NCI-H774 (cell line): Measurements from ENCODE around the gene SPTSSA.
"Not testable (repeated sequence)": the region's sequence is repeated elsewhere in the genome, so short reads cannot be mapped to it uniquely, and the experiment has no call there.

ENCODE experiments used
- DNase-seq: peaks from one replicate; lab custom pipeline; 2025; lab: John Stamatoyannopoulos, UW

The SPTSSA gene

DNA sequence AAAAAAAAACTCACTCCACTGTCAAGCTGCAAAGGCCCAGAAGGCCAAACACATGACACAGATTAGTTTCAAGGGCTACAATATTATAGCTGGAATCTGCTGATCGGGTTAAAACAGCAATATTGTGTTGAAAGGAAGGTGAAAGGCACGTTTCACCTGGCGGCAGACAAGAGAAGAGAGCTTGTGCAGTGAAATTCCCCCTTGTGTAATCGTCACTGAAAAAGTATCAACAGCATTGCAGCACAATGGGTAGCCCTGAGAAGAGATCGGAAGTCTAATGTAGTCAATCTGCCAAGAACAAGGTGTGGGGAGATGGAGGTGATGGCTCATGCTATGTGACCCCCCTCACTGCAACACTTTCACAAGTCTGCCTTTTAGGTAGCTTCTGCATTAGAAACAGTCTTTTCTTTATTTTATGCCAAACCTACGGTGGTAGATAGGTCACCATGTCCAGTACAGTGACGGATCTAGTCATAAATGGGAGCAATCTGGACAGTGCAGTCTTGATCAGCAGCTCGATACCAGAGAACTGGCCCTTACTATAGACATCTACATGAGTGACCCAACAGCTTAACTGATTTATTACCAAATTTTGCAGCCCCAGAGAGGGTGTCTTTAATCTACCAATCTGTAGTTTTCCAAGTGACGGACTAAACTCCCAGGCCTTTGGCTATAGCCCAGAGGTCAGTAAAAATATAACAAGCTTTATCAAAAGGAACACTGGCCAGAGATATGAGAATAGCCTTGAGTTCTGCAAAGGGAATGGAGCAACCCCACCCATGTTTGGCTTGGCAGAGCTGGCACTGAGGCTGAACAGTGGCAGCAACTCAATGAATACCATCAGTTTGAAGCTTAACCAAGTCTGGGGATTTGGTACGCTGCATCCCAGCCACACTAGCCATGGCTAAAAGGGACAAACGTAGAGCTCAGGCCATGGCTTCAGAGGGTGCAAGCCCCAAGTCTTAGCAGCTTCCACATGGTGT, 35.4 kb downstream of the SPTSSA start:
- DNase-seq = no peak

DNA sequence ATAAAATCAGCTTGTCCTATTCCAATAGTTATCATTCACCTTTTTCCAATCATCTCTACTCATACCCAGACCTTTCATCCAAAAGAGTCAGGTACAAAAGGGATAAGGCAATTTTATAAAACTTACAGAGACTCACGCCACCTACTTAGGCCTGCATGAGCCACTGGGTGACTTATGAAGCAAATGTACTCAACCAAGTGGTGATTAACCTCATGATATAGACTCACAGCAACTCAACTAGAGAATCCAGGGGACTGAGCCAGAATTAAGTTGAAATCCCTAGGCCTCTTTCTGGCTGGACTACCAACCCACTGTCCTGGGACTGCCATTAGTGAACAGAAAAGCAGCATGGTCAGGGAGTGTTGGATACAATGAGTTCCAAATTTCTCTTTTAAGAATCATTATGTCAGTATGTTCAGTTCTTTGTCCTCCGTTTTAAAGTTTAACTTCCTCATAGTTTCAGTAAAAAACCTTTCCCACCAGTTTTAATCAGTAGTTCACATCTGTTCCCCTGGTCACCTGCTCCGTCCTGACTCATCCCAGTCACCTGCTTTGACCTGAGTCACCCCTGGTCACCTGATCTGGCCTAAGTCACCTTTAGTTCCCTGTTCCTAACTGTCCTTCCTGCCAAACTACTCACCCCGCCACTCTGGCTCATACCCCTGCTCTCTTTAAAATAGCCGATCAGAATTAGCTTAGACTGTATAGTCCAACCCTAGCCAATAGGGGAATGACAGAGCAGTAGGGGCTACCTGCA, 36.8 kb downstream of the SPTSSA start:
- no peak for DNase-seq

DNA sequence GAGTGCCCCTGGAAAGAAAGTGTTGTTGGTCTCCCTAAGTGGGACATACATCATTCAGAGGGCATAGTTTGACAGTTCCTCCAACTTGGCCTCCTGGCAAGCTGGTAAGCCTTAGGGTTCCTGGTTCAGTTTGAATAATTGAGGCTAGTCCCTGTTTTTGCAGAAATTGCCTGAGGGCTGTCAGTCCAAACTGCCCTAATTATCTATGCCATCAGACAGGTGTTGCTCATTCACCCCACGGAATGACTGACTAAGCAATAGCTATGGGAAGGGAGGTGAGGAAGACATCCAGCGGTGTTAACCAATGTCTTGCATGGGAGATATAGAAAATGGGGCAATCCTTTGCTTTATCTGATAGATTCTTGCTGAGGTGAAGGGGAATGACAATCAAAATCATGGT, 37.6 kb downstream of the SPTSSA start:
- DNase-seq = no peak

DNA sequence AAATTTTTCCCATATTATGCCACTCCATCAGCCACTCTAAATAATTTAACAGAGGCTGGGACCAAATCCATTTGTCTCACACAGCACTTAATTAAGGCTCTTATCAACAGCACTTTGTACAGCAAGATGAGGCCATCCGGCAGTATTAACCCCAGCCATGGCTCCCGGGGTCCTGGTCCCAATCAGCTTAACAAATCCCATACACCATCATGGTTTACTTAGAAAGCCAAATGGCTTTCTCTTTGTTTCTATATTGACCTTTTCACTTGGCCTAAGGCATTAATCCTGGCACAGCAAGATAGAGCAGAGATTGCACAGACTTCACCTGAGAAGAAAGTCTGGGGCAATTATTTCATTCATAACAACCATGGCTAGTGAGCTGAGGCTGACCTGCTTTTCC, 38.6 kb downstream of the SPTSSA start:
- no peak for DNase-seq

DNA sequence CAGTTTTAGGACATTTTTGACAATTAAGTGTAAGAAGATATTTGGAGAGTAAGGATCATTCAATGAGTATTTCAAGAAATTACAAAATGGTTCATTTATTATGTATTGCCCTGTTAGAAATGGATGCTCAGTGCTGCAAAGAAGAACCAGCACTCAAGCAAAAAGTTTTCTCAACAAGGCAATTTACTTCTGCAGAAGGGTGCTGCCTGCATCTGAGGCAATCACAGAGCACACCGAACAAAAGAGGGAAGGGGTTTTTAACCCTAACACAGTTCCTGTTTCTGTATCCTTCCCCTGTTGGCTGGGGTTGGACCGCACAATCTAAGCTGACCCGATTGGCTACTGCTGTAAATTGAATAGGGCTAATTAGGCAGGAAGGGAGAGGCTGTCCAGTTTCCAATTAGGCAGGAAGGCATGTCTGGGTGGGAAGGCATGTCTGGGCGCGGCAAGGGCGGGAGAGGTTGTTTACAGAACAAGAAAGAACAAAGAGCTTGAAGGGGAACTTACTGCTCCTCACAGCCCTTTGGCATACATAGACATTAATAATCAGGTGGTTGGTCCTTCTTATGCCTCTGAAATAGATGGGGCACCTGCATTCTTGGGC, 41.4 kb downstream of the SPTSSA start:
- DNase-seq = no peak

DNA sequence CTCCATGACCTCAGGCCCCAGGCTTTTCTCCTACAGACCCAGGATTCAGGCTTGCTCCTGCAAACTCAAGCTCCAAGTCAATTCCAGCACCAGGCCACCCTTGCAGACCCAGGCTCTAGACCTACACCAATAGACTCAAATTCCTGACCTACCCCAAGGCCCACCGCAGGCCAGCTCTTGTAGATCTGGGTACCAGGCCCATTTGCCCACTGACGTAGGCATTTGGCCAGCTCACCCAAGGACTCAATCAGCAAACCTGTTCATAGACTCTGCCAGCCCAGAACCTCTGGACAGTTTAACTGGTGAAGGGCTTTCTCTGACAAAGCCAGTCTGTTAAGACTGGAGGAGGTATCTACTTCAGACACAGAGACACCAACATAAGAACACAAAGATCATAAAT, 52.3 kb downstream of the SPTSSA start:
- DNase-seq = no peak

DNA sequence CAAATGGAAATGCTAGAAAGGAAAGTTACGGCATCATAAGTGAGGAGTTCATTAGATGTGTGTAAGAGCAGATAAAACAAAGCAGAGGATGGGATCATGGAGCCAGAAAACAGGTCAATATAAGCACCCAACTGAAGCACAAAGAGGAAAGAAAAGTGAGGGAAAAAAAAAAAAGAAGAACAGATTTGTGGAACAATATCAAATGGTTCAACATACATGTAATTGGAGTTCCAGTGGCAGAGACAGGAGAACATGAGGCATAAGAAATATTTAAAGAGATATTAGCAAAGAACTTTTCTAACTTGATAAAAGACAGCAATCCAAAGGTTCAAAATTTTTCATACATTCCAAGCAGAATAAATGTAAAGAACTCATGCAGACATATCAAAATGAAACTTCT, 54.1 kb downstream of the SPTSSA start:
- DNase-seq = no peak

DNA sequence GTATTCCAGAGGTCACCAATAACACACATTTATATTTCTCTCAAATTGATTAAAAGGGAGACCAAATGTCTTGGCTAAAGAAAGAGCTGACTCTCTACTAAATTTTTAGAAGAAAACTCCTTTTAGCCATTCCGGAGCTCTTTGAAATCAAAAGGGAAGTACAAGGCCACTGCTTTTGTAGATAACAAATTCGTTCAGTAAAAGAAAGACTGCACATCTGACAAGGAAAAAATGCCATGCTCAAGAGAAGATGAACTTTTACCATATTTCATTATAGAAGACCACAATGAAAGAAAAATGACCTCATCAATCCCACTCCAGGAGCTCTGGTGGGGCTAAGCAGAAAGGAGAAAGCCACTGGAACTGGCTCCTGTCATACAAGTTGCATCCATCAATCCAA, 57.6 kb downstream of the SPTSSA start:
- no peak for DNase-seq

DNA sequence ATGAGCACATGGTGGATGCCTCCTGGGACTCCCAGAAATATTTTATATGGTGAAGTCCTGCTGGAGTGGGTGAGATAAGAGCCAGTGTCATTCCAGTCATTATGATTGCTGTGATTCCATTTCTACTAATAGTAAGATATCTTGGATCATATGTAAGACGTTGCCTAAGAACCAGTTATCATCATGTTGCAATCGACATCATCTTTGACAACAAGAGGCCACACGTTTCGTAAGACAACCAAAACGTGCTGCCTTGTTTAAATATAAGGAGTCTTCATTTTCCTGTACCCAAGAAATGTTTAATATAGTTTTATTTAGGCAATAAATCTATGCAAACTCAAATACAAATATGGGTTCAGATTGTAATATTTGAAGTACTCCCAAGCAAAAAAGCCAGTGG, 58.4 kb downstream of the SPTSSA start:
- no peak for DNase-seq

DNA sequence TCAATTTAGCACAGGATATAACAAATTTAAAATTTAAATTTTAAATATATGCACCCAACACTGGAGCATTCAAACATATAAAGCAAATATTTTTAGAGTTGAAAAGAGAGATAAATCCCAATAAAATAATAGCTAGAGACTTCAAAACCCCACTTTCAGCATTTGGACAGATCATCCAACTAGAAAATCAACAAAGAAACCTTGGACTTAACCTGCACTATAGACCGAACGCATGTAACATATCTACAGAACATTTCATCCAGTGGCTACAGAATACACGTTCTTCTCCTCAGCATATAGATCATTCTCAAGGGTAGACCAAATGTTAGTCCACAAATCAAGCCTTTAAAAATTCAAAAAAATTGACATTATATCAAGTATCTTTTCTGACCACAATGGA, 64.0 kb downstream of the SPTSSA start:
- no peak for DNase-seq

DNA sequence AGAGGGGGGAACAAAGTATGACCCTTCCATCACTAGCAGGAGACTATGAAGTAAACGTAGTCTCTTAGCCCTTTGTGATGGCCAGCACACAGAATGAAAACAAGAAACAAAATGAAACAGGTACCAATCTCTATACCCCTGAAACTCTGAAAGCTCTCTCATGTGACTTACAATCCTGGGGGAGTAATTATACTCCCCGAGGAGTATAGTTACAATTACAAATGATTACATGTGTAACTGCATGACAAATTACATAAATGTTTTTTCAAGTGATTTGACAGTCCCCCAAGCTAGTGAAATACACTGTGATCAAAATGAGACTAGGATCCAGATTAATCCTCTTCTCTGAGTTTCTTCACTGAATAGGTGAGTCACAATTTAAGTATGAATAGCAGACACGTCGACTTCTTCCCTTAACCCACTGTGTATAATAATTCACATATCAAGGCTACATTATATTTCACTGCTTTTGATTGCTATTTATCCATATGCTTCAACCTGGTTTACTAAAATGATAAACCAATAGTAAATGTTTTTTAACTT, 74.0 kb downstream of the SPTSSA start:
- DNase-seq = no peak

DNA sequence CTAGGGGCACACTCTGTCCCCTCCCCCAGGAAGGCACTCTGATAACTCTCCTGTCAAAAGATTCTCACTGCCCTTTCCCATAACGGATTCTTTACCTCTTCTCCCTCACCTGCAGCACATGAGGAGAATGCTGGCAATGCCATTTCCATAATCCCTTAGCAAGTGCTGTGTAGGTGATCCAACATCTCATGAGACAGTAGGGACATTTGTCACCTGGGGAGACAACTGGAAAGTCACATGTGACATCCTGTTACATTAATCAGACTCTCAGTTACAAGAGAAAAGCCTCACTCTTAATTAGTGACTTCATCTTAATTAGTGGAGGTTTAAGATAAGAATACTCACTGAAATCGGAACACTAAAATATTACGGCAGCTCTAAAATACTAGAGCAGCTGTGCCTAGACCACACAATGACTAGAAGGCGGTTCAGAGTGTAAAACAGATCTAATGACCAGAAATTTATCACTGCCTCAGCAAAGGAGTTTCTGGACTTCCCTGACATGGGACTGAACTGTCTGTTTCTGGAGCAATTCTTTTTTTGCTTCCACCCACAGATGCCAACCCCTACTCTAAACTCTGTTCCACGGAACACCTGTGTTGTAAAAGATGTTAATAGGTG, 75.1 kb downstream of the SPTSSA start:
- DNase-seq = no peak

DNA sequence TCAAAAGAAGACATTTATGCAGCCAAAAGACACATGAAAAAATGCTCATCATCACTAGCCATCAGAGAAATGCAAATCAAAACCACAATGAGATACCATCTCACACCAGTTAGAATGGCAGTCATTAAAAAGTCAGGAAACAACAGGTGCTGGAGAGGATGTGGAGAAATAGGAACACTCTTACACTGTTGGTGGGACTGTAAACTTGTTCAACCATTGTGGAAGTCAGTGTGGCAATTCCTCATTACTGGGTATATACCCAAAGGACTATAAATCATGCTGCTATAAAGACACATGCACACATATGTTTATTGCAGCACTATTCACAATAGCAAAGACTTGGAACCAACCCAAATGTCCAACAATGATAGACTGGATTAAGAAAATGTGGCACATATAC, 76.2 kb downstream of the SPTSSA start:
- not testable (repeated sequence) for DNase-seq

DNA sequence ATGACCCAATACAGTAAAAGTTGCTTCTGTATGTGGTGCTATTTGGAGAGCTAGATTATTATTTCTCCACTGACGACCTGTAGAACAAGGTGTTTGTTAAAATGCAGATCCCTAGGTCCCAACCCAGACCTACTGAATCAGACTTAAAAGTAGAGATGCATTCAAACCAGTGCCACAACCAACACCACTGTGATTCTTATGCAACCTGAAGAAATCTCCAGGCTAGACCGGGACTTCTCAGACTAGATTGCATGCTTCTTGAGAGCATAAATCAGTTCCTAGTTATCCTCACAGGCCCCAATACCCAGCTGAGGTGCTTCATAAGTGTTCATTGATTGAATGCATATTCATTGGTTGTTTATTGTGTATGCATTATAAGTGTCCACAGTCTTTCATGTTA, 78.2 kb downstream of the SPTSSA start:
- no peak for DNase-seq
